ENCODE data around the gene DMWD. TPM values are rescaled to one million over a fixed set of nuclear protein-coding genes. Genes with fewer than 3 reads are reported as not detected.

The DMWD gene
- total RNA-seq, 6 experiments from 2014 or later: 53.4 to 63.2 (median 55.3) TPM

DNA sequence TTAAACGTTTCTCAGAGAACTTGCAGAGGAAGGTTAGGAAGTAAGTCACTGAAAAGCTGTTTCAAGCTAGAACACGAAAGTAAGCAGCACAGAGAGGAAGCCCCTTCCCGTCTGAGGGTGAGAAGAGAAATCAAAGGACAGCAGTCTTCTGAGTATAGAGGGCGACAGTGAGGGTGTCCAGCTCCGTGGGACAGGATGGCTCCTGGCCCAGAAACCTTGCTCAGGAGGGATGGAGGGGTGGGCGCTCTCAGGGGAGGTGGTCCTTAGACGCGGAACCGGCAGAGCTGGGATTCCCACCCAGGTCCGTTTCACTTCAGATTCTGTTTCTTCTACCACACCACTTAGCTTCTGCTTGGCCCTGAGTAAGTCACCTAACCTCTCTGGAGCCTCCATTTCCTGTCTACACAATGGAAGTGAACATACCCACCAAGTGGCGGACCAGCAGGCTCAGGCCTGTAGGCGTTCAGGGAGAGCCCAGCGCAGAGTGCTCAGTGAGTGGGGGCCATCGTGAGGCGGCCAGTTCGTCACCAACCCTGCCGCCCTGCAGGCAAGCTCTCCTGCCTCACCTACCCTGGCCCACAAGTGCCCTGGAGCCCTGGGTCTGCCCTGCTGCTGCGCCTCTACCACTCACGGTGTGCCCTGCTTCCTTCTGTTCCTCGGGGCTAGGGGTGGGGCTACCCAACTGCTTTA is 27.9 kb upstream of the DMWD start:
- Mint-ChIP-seq H3K36me3 (ENCODE audit: low read depth) (peaks cover 5% of the 10 kb centered on the region), H3K4me3 (no peak overlapping the region), H3K9me3 (no peaks in the 10 kb centered on the region), H3K27me3 (ENCODE audit: insufficient read depth) (peaks cover 4% of the 10 kb centered on the region), H3K4me1 (ENCODE audit: low read depth) (peaks cover 8% of the 10 kb centered on the region; the same call in 1 of the 2 replicates), H3K27ac (no peak overlapping the region)
- no peak for TF ChIP-seq CTCF (IDR thresholded peaks at IDR 0.05)
- no peak for DNase-seq

DNA sequence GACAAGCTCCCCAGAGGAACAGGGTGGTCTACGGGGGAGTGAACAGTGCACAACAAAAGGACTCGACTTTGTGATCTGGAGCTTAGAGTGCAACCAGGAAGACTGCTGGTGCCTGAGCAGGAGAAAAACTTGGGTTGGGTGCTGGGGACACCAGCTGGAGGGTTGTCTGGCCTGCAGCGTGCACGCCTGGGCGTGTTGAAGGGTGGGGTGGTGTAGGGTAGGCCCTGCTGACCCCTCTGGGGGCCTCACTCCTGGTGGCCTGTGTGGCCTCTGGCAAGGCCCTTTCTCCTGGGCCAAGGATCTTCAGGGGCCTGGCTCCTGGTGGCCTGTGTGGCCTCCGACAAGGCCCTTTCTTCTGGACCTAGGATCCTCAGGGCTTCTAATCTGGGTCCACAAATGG is 27.1 kb upstream of the DMWD start:
- Mint-ChIP-seq H3K27ac (peak overlapping the region; percentile 31; the same call in 1 of the 2 replicates), H3K4me3 (no peak overlapping the region), H3K4me1 (ENCODE audit: low read depth) (peaks cover 8% of the 10 kb centered on the region; the same call in 1 of the 2 replicates), H3K27me3 (ENCODE audit: insufficient read depth) (peaks cover 2% of the 10 kb centered on the region; the same call in 1 of the 2 replicates), H3K9me3 (no peaks in the 10 kb centered on the region), H3K36me3 (ENCODE audit: low read depth) (peaks cover 5% of the 10 kb centered on the region; the same call in 1 of the 2 replicates)
- DNase-seq: no peak
- no peak for TF ChIP-seq CTCF (IDR thresholded peaks at IDR 0.05)

GRCh38 chr19:45817725-45818301 is 25.2 kb upstream of the DMWD start:
- Mint-ChIP-seq H3K4me1 (ENCODE audit: low read depth) (peaks cover 8% of the 10 kb centered on the region; the same call in 1 of the 2 replicates), H3K27ac (peak overlapping the region; percentile 38; the same call in 1 of the 2 replicates), H3K36me3 (ENCODE audit: low read depth) (peaks cover 6% of the 10 kb centered on the region; the same call in 1 of the 2 replicates), H3K27me3 (ENCODE audit: insufficient read depth) (peaks cover 2% of the 10 kb centered on the region; the same call in 1 of the 2 replicates), H3K4me3 (no peak overlapping the region), H3K9me3 (no peaks in the 10 kb centered on the region)
- TF ChIP-seq CTCF (IDR thresholded peaks at IDR 0.05): no peak
- DNase-seq: no peak

GRCh38 chr19:45817010-45817724 is 24.5 kb upstream of the DMWD start:
- Mint-ChIP-seq H3K27me3 (ENCODE audit: insufficient read depth) (peaks cover 2% of the 10 kb centered on the region), H3K9me3 (no peaks in the 10 kb centered on the region), H3K4me3 (no peak overlapping the region), H3K4me1 (ENCODE audit: low read depth) (peaks cover 8% of the 10 kb centered on the region; the same call in 1 of the 2 replicates), H3K27ac (peak overlapping the region; percentile 38; the same call in 1 of the 2 replicates), H3K36me3 (ENCODE audit: low read depth) (peaks cover 6% of the 10 kb centered on the region; the same call in 1 of the 2 replicates)
- peak; percentile 99 for TF ChIP-seq CTCF (IDR thresholded peaks at IDR 0.05)
- DNase-seq: peak; percentile 91

DNA sequence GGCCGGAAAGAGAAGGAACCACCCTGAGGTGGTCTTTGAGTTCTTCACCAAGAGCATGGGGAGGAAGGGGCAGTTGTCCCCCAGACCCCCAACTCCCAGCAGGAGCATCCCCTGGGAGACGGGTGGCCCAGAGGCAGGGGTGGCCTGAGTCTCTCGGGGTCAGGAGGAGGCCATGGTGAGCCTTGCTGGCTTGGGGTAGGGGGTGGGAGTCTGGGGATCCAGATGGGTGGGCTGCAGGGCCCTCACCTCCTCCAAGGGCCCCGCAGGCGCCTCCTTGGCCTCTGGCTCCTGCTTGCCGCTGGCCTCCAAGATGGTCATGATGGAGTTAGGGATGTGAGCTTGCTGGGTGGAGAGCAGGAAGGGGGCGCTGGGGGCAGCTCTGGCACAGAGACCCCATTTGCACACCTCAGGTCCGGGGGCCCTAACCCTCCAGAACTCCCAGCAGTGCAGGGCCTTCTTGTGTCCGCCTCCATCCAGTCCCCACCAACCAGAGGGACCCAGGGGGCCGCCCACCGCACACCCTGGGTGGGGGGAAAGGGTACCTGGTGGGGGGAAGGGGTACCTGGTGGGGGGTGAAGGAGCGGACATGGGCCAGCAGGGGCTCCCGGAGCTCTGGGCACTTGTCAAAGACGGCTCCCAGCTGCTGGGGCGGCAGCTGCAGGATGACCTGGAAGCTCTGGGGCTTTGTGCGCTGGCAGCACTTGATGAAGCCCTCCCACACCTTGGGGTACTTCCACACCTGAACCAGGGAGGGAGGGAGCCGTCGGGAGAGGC is 23.8 kb upstream of the DMWD start:
- peaks cover 2% of the 10 kb centered on the region for H3K27me3 Mint-ChIP-seq (ENCODE audit: insufficient read depth)
- no peak overlapping the region for H3K27ac Mint-ChIP-seq
- no peak for TF ChIP-seq CTCF (IDR thresholded peaks at IDR 0.05)
- H3K4me3 Mint-ChIP-seq: no peak overlapping the region
- no peaks in the 10 kb centered on the region for H3K9me3 Mint-ChIP-seq
- H3K36me3 Mint-ChIP-seq (ENCODE audit: low read depth): peaks cover 6% of the 10 kb centered on the region; the same call in 1 of the 2 replicates
- no peak for DNase-seq
- H3K4me1 Mint-ChIP-seq (ENCODE audit: low read depth): peaks cover 8% of the 10 kb centered on the region; the same call in 1 of the 2 replicates

Data from HFFc6 (cell line).